SJSA1 (cell line): ENCODE measurements around the gene FCHO1. TPM values are rescaled to one million over a fixed set of nuclear protein-coding genes. Genes with fewer than 3 reads are reported as not detected.
"Not testable (repeated sequence)": the region's sequence is repeated elsewhere in the genome, so short reads cannot be mapped to it uniquely, and the experiment has no call there.

Experiments used
- DNase-seq, 2 experiments: peaks; one replicate each; pipeline ENCODE4 v3.0.0-alpha.2; 2015 to 2020; ENCODE audit warnings: low spot score in 2 of 2, low read depth in 1 of 2
- H3K27ac ChIP-seq: fragments of 250-450 bp; sonication (Bioruptor Pico); 2 replicates; pipeline ENCODE4 v1.5.1; 2020; ENCODE audit warnings: mild to moderate bottlenecking, moderate library complexity
- H3K27me3 ChIP-seq: fragments of 250-450 bp; sonication (Bioruptor Pico); replicated peaks from 2 replicates; pipeline ENCODE4 v1.5.1; 2020; ENCODE audit warnings: mild to moderate bottlenecking, moderate library complexity
- H3K36me3 ChIP-seq: fragments of 250-450 bp; sonication (Bioruptor Pico); 2 replicates; pipeline ENCODE4 v1.5.1; 2020; ENCODE audit warnings: mild to moderate bottlenecking
- H3K4me1 ChIP-seq: fragments of 250-450 bp; sonication (Bioruptor Pico); replicated peaks from 2 replicates; pipeline ENCODE4 v1.6.1; 2021; ENCODE audit warnings: mild to moderate bottlenecking
- H3K4me3 ChIP-seq: fragments of 250-450 bp; sonication (Bioruptor Pico); 2 replicates; pipeline ENCODE4 v1.5.1; 2020; ENCODE audit warnings: mild to moderate bottlenecking
- H3K9me3 ChIP-seq: fragments of 250-450 bp; sonication (Bioruptor Pico); replicated peaks from 2 replicates; pipeline ENCODE4 v1.5.1; 2020; ENCODE audit warnings: mild to moderate bottlenecking
- total RNA-seq: library from RNA; depleted of rRNA; stranded (reverse); fragments of >200 nt; shearing (Covaris generic); gene quantifications from 2 replicates; pipeline ENCODE4 v1.2.3, GENCODE V29; 2014

The FCHO1 gene
- total RNA-seq, 1 experiment from 2014 or later: 0.63 TPM

GRCh38 chr19:17797424-17798201 lies 46.3 kb downstream of the FCHO1 start:
- H3K27me3 ChIP-seq: peaks cover 45% of the 10 kb centered on the region

GRCh38 chr19:17798599-17798998 lies 47.3 kb downstream of the FCHO1 start:
- not testable (repeated sequence) for H3K4me3 ChIP-seq, H3K36me3 ChIP-seq, H3K4me1 ChIP-seq, H3K9me3 ChIP-seq, H3K27ac ChIP-seq, DNase-seq
- peaks cover 49% of the 10 kb centered on the region for H3K27me3 ChIP-seq

More at GRCh38 chr19:17797424-17798201, 46.3 kb downstream of the FCHO1 start:
- Histone ChIP-seq H3K4me3 (no peak overlapping the region), H3K9me3 (no peaks in the 10 kb centered on the region), H3K36me3 (no peaks in the 10 kb centered on the region), H3K4me1 (no peaks in the 10 kb centered on the region; the same call in 1 of the 2 replicates), H3K27ac (no peak overlapping the region)
- DNase-seq: peak in 1 of 2 experiments; percentile 58

GRCh38 chr19:17802137-17802858 lies 51.0 kb downstream of the FCHO1 start:
- Histone ChIP-seq H3K27ac (no peak overlapping the region), H3K27me3 (peaks cover 20% of the 10 kb centered on the region), H3K4me1 (no peaks in the 10 kb centered on the region; the same call in 1 of the 2 replicates), H3K36me3 (no peaks in the 10 kb centered on the region), H3K9me3 (no peaks in the 10 kb centered on the region), H3K4me3 (no peak overlapping the region)
- no peak for DNase-seq

- Histone ChIP-seq H3K27me3 (peaks cover 16% of the 10 kb centered on the region), H3K4me1 (no peaks in the 10 kb centered on the region), H3K9me3 (no peaks in the 10 kb centered on the region), H3K4me3 (no peak overlapping the region), H3K27ac (no peak overlapping the region), H3K36me3 (no peaks in the 10 kb centered on the region)
- no peak for DNase-seq
Measured at GRCh38 chr19:17803264-17803896, 52.1 kb downstream of the FCHO1 start.

GRCh38 chr19:17805427-17805826 lies 54.1 kb downstream of the FCHO1 start:
- H3K36me3 ChIP-seq: no peaks in the 10 kb centered on the region
- H3K27ac ChIP-seq: no peak overlapping the region
- no peak overlapping the region for H3K4me3 ChIP-seq
- H3K4me1 ChIP-seq: no peaks in the 10 kb centered on the region
- DNase-seq: no peak
- H3K27me3 ChIP-seq: peaks cover 20% of the 10 kb centered on the region
- no peaks in the 10 kb centered on the region for H3K9me3 ChIP-seq

GRCh38 chr19:17806945-17807344 lies 55.7 kb downstream of the FCHO1 start:
- Histone ChIP-seq H3K27me3 (peaks cover 16% of the 10 kb centered on the region), H3K27ac (no peak overlapping the region), H3K9me3 (no peaks in the 10 kb centered on the region), H3K36me3 (no peaks in the 10 kb centered on the region), H3K4me1 (no peaks in the 10 kb centered on the region), H3K4me3 (no peak overlapping the region)
- no peak for DNase-seq

- no peaks in the 10 kb centered on the region for H3K4me1 ChIP-seq
- H3K36me3 ChIP-seq: no peaks in the 10 kb centered on the region
- no peak overlapping the region for H3K27ac ChIP-seq
- no peak for DNase-seq
- peaks cover 10% of the 10 kb centered on the region for H3K27me3 ChIP-seq
- H3K4me3 ChIP-seq: no peak overlapping the region
- no peaks in the 10 kb centered on the region for H3K9me3 ChIP-seq
Measured at GRCh38 chr19:17807731-17808316, 56.5 kb downstream of the FCHO1 start.

- H3K9me3 ChIP-seq: no peaks in the 10 kb centered on the region
- no peak overlapping the region for H3K4me3 ChIP-seq
- DNase-seq: no peak
Measured at GRCh38 chr19:17811103-17811502, 59.8 kb downstream of the FCHO1 start.

GRCh38 chr19:17811681-17812080 lies 60.4 kb downstream of the FCHO1 start:
- H3K27me3 ChIP-seq: peaks cover 11% of the 10 kb centered on the region
- H3K4me3 ChIP-seq: no peak overlapping the region
- H3K27ac ChIP-seq: no peak overlapping the region
- H3K4me1 ChIP-seq: no peaks in the 10 kb centered on the region
- H3K36me3 ChIP-seq: no peaks in the 10 kb centered on the region
- no peaks in the 10 kb centered on the region for H3K9me3 ChIP-seq
- no peak for DNase-seq

More at GRCh38 chr19:17811103-17811502, 59.8 kb downstream of the FCHO1 start:
- H3K27me3 ChIP-seq: peaks cover 11% of the 10 kb centered on the region
- no peak overlapping the region for H3K27ac ChIP-seq
- no peaks in the 10 kb centered on the region for H3K36me3 ChIP-seq
- no peaks in the 10 kb centered on the region for H3K4me1 ChIP-seq

GRCh38 chr19:17812099-17812498 lies 60.8 kb downstream of the FCHO1 start:
- Histone ChIP-seq H3K27ac (no peak overlapping the region), H3K4me1 (no peaks in the 10 kb centered on the region), H3K9me3 (no peaks in the 10 kb centered on the region), H3K4me3 (no peak overlapping the region), H3K27me3 (peaks cover 11% of the 10 kb centered on the region), H3K36me3 (no peaks in the 10 kb centered on the region)
- DNase-seq: no peak

GRCh38 chr19:17817668-17818363 lies 66.5 kb downstream of the FCHO1 start:
- H3K4me3 ChIP-seq: no peak overlapping the region
- no peaks in the 10 kb centered on the region for H3K36me3 ChIP-seq
- no peak overlapping the region for H3K27ac ChIP-seq
- no peak for DNase-seq
- no peaks in the 10 kb centered on the region for H3K9me3 ChIP-seq
- 0 out of 2 replicates have a peak, but pooled peaks cover 2% of the 10 kb centered on the region for H3K27me3 ChIP-seq
- H3K4me1 ChIP-seq: no peaks in the 10 kb centered on the region

GRCh38 chr19:17821190-17821589 lies 69.9 kb downstream of the FCHO1 start, which contains the start of gene INSL3:
Gene INSL3, minus strand, starts transcription at chr19:17821519. Its CDS starts 13 bp downstream, at chr19:17821506.
- Histone ChIP-seq H3K27ac (no peak within 1 kb of the TSS), H3K9me3 (no peaks in the 10 kb centered on the region), H3K27me3 (no peaks in the 10 kb centered on the region), H3K4me1 (no peaks in the 10 kb centered on the region), H3K36me3 (no peaks in the 10 kb centered on the region), H3K4me3 (no peak within 1 kb of the TSS)
- DNase-seq: no peak

- Histone ChIP-seq H3K4me3 (no peak overlapping the region), H3K27me3 (no peaks in the 10 kb centered on the region), H3K4me1 (no peaks in the 10 kb centered on the region), H3K27ac (no peak overlapping the region), H3K9me3 (no peaks in the 10 kb centered on the region), H3K36me3 (no peaks in the 10 kb centered on the region)
- no peak for DNase-seq
Measured at GRCh38 chr19:17824339-17824738, 73.1 kb downstream of the FCHO1 start.
